ENCODE data around the gene S100P.
"Not testable (repeated sequence)": the region's sequence is repeated elsewhere in the genome, so short reads cannot be mapped to it uniquely, and the experiment has no call there.

Gene S100P

GRCh38 chr4:6693231-6694176 lies at the start of gene S100P:
S100P (plus strand) TSS chr4:6693878; CDS start chr4:6693933, 55 bp downstream.
- no peak for DNase-seq

DNA sequence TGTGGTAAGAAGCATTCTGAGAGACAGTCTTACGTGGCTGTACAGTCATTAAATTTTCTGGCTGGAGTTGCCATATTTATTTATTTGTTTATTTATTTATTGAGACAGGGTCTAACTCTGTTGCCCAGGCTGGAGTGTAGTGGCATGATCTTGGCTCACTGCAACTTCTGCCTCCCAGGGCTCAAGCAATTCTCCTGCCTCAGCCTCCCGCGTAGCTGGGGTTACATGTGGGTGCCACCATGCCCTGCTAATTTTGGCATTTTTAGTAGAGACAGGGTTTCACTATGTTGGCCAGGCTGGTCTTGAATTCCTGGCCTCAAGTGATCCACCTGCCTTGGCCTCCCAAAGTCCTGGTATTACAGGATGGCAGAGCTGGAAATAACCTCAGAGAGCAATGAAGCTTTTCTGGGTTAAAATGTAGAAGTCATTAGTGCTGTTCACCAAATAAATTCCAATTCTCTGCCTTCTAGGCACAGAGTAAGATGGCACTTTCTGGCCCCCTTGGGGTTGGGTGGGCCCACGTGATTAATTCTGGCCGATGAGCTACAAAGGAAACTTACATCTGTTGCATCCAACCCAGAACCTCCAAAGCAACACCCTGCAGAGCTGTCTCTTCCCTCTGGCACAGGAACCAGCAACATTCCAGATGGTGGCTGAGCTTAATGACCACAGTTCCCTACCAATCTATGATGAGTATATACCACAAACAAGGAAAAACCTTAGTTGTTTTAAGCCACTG lies 48.7 kb upstream of the S100P start:
- no peak for DNase-seq

DNA sequence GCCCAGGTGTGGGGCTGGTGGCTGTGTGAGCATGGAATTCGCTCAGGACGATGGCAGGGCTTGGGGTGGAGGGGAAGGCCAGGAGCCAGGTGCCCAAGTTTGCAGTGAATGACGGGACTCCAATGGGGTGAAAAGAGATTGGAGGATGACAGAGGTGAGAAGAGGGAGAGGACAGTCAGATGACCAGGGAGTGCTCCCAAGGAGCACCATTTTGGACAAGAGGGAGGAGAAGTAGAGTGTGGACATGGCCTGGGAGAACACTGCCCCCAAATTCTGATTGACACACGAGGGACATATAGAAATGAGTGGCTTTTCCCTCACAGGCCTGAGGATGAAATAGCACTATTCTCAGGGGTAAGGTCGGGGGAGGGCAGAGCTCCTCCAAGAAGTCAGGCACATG lies 46.5 kb upstream of the S100P start:
- no peak for DNase-seq

GRCh38 chr4:6647582-6648230 lies 46.0 kb upstream of the S100P start:
- no peak for DNase-seq

DNA sequence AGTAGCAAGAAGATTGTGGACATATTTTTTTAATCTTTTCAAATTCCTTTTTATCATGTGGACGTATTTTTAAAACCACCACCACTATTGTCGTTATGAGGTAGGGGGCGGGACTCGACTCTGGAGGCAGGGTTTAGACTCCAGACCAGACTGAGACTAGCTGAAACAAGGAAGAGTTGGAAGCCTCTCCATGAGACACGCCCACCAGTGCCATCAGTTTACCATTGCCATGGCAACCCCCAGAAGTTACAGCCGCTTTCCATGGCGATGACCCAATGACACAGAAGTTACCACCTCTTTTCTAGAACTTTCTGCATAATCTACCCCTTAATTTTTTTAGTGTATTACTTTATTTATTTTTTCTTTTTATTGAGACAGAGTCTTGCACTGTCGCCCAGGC lies 44.5 kb upstream of the S100P start:
- no peak for DNase-seq

DNA sequence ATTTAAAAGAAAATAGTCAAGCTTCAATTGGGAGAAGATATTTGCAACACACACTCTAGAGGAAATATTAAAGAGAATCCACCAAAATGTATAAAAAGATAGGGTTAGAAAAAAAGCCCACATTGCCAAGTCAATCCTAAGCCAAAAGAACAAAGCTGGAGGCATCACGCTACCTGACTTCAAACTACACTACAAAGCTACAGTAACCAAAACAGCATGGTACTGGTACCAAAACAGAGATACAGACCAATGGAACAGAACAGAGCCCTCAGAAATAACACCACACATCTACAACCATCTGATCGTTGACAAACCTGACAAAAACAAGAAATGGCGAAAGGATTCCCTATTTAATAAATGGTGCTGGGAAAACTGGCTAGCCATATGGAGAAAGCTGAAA lies 39.5 kb upstream of the S100P start:
- not testable (repeated sequence) for DNase-seq

DNA sequence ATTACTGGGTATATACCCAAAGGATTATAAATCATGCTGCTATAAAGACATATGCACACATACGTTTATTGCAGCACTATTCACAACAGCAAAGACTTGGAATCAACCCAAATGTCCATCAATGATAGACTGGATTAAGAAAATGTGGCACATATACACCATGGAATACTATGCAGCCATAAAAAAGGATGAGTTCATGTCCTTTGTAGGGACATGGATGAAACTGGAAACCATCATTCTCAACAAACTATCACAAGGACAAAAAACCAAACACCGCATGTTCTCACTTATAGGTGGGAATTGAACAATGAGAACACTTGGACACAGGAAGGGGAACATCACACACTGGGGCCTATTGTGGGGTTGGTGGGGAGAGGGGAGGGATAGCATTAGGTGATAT lies 38.4 kb upstream of the S100P start:
- not testable (repeated sequence) for DNase-seq

GRCh38 chr4:6655924-6656323 lies 37.8 kb upstream of the S100P start:
- no peak for DNase-seq

DNA sequence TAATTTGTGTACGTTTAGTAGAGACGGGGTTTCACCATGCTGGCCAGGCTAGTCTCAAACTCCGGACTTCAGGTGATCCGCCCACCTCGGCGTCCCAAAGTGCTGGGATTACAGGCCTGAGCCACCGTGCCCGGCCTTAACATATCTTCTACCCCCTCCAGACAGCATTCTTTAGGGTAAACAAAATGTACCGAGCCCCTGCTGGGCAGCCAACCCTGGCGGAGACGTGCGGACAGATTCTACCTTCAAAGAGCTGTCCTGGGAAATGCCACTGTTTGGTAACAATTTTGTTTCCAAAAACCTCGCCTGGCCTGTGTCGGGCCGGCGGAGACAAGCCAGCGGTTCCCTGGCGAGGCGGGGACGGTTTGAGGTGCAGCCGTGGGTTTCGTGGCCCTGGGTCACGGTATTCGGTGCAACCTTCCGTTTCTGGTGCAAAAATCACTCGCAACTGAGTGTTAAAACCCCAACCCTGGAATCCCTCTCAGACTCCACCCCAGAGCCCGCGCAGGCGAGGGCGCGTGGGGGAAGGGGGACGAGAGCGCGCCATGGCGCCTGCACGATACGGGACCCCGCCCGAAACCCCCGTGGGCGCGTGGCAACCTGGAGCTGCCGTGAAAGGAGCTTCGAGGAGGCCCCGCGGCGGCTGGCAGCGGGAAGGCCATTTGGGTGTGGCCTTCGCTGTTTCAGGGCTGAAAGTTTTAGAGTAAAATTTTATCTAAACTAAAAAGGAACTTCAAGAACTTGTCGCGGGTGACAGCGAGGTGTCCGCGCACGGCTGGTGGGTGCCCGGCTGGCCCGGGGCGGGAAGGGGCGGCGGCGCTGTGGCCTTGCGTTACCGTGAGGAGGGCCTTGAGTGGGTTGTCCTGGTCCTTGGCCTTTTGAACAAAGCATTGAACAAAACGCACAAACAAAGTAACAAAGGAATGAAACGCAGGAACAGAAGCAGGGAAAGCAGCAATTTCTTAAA lies 36.2 kb upstream of the S100P start:
- no peak for DNase-seq

DNA sequence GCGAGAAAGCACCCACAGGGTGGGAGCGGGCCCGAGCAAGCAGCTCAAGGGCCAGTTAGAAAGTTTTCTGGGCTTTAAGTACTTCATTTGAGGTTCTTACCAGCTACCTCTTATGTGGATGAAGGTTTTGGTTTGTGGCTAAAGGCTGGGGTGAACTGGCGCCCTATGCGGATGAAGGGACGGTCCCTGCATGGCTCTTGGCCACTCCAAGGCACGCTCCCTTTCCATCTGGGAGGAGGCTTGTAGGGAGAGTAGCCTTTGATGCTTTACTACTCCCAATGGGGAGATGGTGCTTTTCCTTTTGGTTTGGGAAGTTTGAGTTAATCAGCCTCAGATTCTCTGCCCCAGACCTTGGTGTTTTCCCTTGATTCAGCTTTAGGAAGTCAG lies 35.5 kb upstream of the S100P start:
- DNase-seq = no peak

DNA sequence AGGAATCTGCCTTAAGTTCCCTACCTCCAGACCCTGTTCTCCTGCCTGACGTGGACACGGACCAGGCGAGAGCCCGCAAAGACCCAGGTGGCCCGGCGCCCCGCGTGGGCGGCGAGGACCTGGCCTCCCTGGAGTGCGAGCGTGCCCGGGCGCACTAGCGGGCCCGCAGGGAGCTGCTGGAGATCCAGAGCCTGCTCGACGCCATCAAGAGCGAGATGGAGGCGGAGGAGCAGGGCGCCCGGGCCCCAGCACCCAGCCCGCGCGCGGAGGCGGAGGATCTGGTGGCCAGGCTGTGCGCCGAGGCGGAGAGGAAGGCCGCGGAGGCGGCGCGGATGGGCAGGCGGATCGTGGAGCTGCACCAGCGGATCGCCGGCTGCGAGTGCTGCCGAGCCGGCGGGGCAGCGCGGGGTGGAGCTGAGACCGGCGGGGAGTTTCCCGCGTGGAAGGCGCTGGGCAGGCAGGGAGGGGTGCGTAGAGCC lies 35.0 kb upstream of the S100P start:
- peak in 13 of 56 donors; percentile 12 to 47 (median 21) for DNase-seq

DNA sequence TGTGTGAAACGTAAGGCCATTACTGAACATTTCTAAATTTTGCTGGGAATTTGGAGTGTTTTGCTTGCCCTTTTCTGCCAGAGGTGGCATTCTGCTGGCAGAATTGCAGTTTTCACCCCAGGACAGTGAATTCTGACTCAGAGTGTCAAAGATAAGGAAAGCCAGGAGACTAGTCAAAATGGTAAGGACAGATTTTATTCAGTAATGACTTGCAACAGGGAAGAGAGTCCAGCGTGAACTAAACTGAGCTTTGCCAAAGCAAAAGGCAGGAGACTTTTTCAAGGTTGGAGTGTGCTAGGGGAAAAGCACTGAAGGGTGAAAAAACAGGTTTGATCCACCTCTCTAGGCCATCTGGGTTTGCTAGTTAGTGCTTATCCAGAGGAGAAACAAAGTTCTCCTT lies 33.8 kb upstream of the S100P start:
- DNase-seq = no peak

- DNase-seq = no peak
These were observed 33.2 kb upstream of the S100P start for GRCh38 chr4:6660430-6660829.

DNA sequence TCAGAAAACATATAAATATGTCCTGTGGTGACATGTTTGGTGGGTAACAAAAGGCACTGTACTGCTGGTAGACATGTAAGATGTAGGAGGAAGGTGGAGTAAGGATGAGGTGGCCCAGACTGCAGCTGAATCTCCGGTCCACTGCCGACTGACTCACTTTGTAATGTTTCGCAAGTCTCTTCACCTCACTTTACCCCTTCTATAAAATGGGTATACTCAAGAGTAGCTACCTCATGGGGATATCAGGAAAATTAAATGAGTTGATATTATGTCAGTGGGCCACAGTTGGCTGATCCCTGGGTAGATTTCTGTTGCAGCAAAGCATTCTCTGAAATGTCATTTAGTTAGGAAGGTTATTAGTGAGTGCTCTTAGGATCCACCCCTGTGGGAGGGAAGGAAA lies 31.1 kb upstream of the S100P start:
- no peak for DNase-seq

- DNase-seq = no peak
These were observed 29.9 kb upstream of the S100P start for GRCh38 chr4:6663596-6664393.

GRCh38 chr4:6665320-6665654 lies 28.4 kb upstream of the S100P start:
- DNase-seq = no peak

DNA sequence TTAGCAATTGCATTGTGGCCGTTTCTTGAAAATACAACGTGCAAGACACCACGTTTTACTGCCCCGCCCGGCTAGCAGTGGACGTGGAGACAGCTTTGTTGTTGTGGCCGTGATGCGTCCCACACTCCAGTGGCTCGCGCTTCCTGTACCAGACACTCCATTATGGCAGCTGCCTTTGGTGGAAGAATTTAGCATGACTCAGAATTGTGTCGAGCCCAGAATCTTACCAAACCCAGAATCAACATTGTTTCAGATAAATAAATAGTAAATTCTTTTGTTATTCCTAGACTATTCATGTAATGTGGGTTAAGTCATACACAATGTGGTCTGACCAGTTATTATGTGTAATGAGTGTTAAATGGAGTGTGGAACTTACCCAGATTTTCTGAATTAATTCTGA lies 25.3 kb upstream of the S100P start:
- no peak for DNase-seq

- DNase-seq = no peak
These were observed 22.0 kb upstream of the S100P start for GRCh38 chr4:6671648-6672047.

GRCh38 chr4:6672131-6672530 lies 21.5 kb upstream of the S100P start:
- DNase-seq = no peak

Data from amygdala (tissue), 56 donors.